Activated CD4-positive, alpha-beta T cell treated with anti-CD3 and anti-CD28 coated beads, Interleukin-2, amount 50 U/mL, for 24 hours (primary cell): ENCODE measurements around the gene PCCA.
"Not testable (repeated sequence)": the region's sequence is repeated elsewhere in the genome, so short reads cannot be mapped to it uniquely, and the experiment has no call there.

Experiments
- DNase-seq, 2 donors: peaks; one replicate each; pipeline ENCODE4 v3.0.0-alpha.2; 2020; ENCODE audit warnings: low read depth in 1 of 2, low spot score in 1 of 2

The PCCA gene

GRCh38 chr13:100349594-100349993 is 260.7 kb downstream of the PCCA start:
- DNase-seq: no peak

- DNase-seq: no peak
Measured at GRCh38 chr13:100350601-100351000, 261.7 kb downstream of the PCCA start.

- no peak for DNase-seq
Measured at GRCh38 chr13:100356426-100356825, 267.5 kb downstream of the PCCA start.

GRCh38 chr13:100356889-100357288 is 268.0 kb downstream of the PCCA start:
- no peak for DNase-seq

- DNase-seq: no peak
Measured at GRCh38 chr13:100357764-100358163, 268.9 kb downstream of the PCCA start.

GRCh38 chr13:100361504-100361903 is 272.6 kb downstream of the PCCA start:
- no peak for DNase-seq

GRCh38 chr13:100362371-100362770 is 273.5 kb downstream of the PCCA start:
- no peak for DNase-seq

GRCh38 chr13:100362781-100363180 is 273.9 kb downstream of the PCCA start:
- no peak for DNase-seq

GRCh38 chr13:100363285-100363711 is 274.4 kb downstream of the PCCA start:
- no peak for DNase-seq

GRCh38 chr13:100363874-100364273 is 275.0 kb downstream of the PCCA start:
- no peak for DNase-seq

GRCh38 chr13:100364591-100364990 is 275.7 kb downstream of the PCCA start:
- no peak for DNase-seq

- no peak for DNase-seq
Measured at GRCh38 chr13:100365680-100366079, 276.8 kb downstream of the PCCA start.

- DNase-seq: no peak
Measured at GRCh38 chr13:100378533-100378932, 289.6 kb downstream of the PCCA start.

GRCh38 chr13:100381595-100382224 is 292.8 kb downstream of the PCCA start:
- DNase-seq: no peak

- DNase-seq: no peak
Measured at GRCh38 chr13:100382785-100383184, 293.9 kb downstream of the PCCA start.

- no peak for DNase-seq
Measured at GRCh38 chr13:100387416-100387815, 298.5 kb downstream of the PCCA start.

- not testable (repeated sequence) for DNase-seq
Measured at GRCh38 chr13:100388150-100388549, 299.3 kb downstream of the PCCA start.

- DNase-seq: no peak
Measured at GRCh38 chr13:100388923-100389322, 300.0 kb downstream of the PCCA start.

GRCh38 chr13:100389617-100390016 is 300.7 kb downstream of the PCCA start:
- no peak for DNase-seq

GRCh38 chr13:100392709-100393630 is 304.1 kb downstream of the PCCA start:
- DNase-seq: peak; percentile 13 to 72

GRCh38 chr13:100394005-100394695 is 305.3 kb downstream of the PCCA start:
- DNase-seq: no peak
